ENCODE data around the gene FAN1. TPM values are rescaled to one million over a fixed set of nuclear protein-coding genes. Genes with fewer than 3 reads are reported as not detected.

Gene FAN1
- total and polyA plus RNA-seq, 2 of the 13 experiments (the other 11 are each of a cell fraction or from before 2014, with no cell fraction given), result 10.8 to 20.1 TPM

- peak; percentile 66; the same call in 1 of the 2 replicates for TF ChIP-seq FOXO1 (CRISPR knock-in tag; IDR thresholded peaks at IDR 0.05)
- TF ChIP-seq MAFF (IDR thresholded peaks at IDR 0.05; ENCODE audit: low read depth, low read length), result no peak
- TF ChIP-seq ZNF891 (CRISPR knock-in tag; IDR thresholded peaks at IDR 0.05), result no peak
- TF ChIP-seq ZFYVE20 (CRISPR knock-in tag; IDR thresholded peaks at IDR 0.05; ENCODE audit: borderline replicate concordance, low read depth), result no peak
- peak; percentile 78 for TF ChIP-seq ARID3A (IDR thresholded peaks at IDR 0.05; ENCODE audit: low read depth, low read length)
- peak; percentile 39; the same call in 1 of the 2 replicates for TF ChIP-seq KDM6A (CRISPR knock-in tag; IDR thresholded peaks at IDR 0.05; ENCODE audit: low read depth)
- TF ChIP-seq DR1 (CRISPR knock-in tag; IDR thresholded peaks at IDR 0.05), result no peak
- no peak for TF ChIP-seq STAG1 (CRISPR knock-in tag; IDR thresholded peaks at IDR 0.05)
- TF ChIP-seq ONECUT2 (CRISPR knock-in tag; IDR thresholded peaks at IDR 0.05), result peak; percentile 70
- TF ChIP-seq ZNF207 (IDR thresholded peaks at IDR 0.05; ENCODE audit: borderline replicate concordance), result no peak
- TF ChIP-seq ZNF704 (CRISPR knock-in tag; IDR thresholded peaks at IDR 0.05; ENCODE audit: borderline replicate concordance), result no peak
- TF ChIP-seq SAP130 (CRISPR knock-in tag; IDR thresholded peaks at IDR 0.05; ENCODE audit: low read depth), result peak; percentile 21; the same call in 1 of the 2 replicates
- no peak for TF ChIP-seq GABPB1 (CRISPR knock-in tag; IDR thresholded peaks at IDR 0.05)
- TF ChIP-seq ATF2 (CRISPR knock-in tag; IDR thresholded peaks at IDR 0.05), result no peak
- TF ChIP-seq HNF1A (IDR thresholded peaks at IDR 0.05; ENCODE audit: low read depth), result no peak
- no peak for TF ChIP-seq HNF1A (CRISPR knock-in tag; IDR thresholded peaks at IDR 0.05; ENCODE audit: borderline replicate concordance)
- TF ChIP-seq FOXJ3 (CRISPR knock-in tag; IDR thresholded peaks at IDR 0.05; ENCODE audit: borderline replicate concordance), result peak; percentile 54; the same call in 1 of the 2 replicates
- TF ChIP-seq MIXL1 (CRISPR knock-in tag; IDR thresholded peaks at IDR 0.05), result peak; percentile 74
- no peak for TF ChIP-seq SALL2 (CRISPR knock-in tag; IDR thresholded peaks at IDR 0.05)
- no peak for TF ChIP-seq ZNF883 (CRISPR knock-in tag; IDR thresholded peaks at IDR 0.05; ENCODE audit: not compliant biosample characterization)
- TF ChIP-seq JDP2 (CRISPR knock-in tag; IDR thresholded peaks at IDR 0.05; ENCODE audit: borderline replicate concordance), result no peak
- TF ChIP-seq ZNF660 (CRISPR knock-in tag; IDR thresholded peaks at IDR 0.05; ENCODE audit: borderline replicate concordance, low read depth), result no peak
These were observed 38.5 kb upstream of the FAN1 start (continued) for GRCh38 chr15:30865257-30865656.
